ENCODE data around the gene GATD1.

DNA sequence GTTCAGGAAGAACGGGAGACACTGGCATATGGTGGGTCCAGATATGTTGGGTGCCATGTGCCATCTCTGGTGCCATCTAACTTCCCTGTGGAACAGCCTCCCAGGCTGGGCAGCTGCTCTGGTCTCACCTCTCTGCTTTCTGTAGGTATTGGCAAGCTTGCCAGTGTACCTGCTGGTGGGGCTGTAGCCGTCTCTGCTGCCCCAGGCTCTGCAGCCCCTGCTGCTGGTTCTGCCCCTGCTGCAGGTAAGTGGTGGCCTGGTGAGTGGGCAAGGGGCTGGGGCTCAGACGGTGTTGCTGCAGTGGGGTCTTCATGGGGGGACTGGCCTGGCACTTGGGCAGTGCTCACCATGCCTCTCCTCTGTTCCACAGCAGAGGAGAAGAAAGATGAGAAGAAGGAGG is 35.1 kb upstream of the GATD1 start:
- TF ChIP-seq, protein P1, sequence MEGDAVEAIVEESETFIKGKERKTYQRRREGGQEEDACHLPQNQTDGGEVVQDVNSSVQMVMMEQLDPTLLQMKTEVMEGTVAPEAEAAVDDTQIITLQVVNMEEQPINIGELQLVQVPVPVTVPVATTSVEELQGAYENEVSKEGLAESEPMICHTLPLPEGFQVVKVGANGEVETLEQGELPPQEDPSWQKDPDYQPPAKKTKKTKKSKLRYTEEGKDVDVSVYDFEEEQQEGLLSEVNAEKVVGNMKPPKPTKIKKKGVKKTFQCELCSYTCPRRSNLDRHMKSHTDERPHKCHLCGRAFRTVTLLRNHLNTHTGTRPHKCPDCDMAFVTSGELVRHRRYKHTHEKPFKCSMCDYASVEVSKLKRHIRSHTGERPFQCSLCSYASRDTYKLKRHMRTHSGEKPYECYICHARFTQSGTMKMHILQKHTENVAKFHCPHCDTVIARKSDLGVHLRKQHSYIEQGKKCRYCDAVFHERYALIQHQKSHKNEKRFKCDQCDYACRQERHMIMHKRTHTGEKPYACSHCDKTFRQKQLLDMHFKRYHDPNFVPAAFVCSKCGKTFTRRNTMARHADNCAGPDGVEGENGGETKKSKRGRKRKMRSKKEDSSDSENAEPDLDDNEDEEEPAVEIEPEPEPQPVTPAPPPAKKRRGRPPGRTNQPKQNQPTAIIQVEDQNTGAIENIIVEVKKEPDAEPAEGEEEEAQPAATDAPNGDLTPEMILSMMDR (conservative IDR thresholded peaks at IDR 0.05; ENCODE audit: low read length): no peak
- no peak for TF ChIP-seq EZH2phosphoT487 (IDR thresholded peaks at IDR 0.05; ENCODE audit: borderline replicate concordance, low read depth, low read length)
